NCI-H187 (cell line): ENCODE data around the gene SLC51B.
"Not testable (repeated sequence)": the region's sequence is repeated elsewhere in the genome, so short reads cannot be mapped to it uniquely, and the experiment has no call there.

Experiments
- DNase-seq, 2 experiments: peaks; one replicate each; lab custom pipeline; 2025; lab: John Stamatoyannopoulos, UW

Gene SLC51B

GRCh38 chr15:65044724-65045481, at the start of gene SLC51B:
SLC51B (plus strand) TSS chr15:65045387; CDS start chr15:65050005, 4,618 bp downstream.
- no peak for DNase-seq

GRCh38 chr15:64997066-64997465, 48.1 kb upstream of the SLC51B start:
- no peak for DNase-seq

GRCh38 chr15:64997745-64998375, 47.3 kb upstream of the SLC51B start:
- no peak for DNase-seq

- DNase-seq: no peak
Measured at GRCh38 chr15:65004993-65005392, 40.2 kb upstream of the SLC51B start.

GRCh38 chr15:65006876-65007275, 38.3 kb upstream of the SLC51B start:
- no peak for DNase-seq

- DNase-seq: no peak
Measured at GRCh38 chr15:65008983-65009382, 36.2 kb upstream of the SLC51B start.

GRCh38 chr15:65011198-65011597, 34.0 kb upstream of the SLC51B start:
- not testable (repeated sequence) for DNase-seq

GRCh38 chr15:65020419-65020818, 24.8 kb upstream of the SLC51B start:
- DNase-seq: no peak

- DNase-seq: no peak
Measured at GRCh38 chr15:65021488-65021887, 23.7 kb upstream of the SLC51B start.

GRCh38 chr15:65026756-65027155, 18.4 kb upstream of the SLC51B start:
- no peak for DNase-seq

- no peak for DNase-seq
Measured at GRCh38 chr15:65027593-65027992, 17.6 kb upstream of the SLC51B start.

- DNase-seq: no peak
Measured at GRCh38 chr15:65028338-65028737, 16.8 kb upstream of the SLC51B start.

- peak; percentile 33 to 34 for DNase-seq
Measured at GRCh38 chr15:65028921-65029735, 16.1 kb upstream of the SLC51B start, which contains the start of gene MTFMT. MTFMT (minus strand) TSS chr15:65029639; CDS start chr15:65029613, 26 bp downstream.

- DNase-seq: no peak
Measured at GRCh38 chr15:65029736-65030208, 15.4 kb upstream of the SLC51B start.

GRCh38 chr15:65032801-65033537, 12.2 kb upstream of the SLC51B start:
- DNase-seq: no peak

- no peak for DNase-seq
Measured at GRCh38 chr15:65033659-65034269, 11.4 kb upstream of the SLC51B start.

GRCh38 chr15:65034719-65035118, 10.5 kb upstream of the SLC51B start:
- DNase-seq: no peak

- DNase-seq: no peak
Measured at GRCh38 chr15:65037309-65037708, 7.9 kb upstream of the SLC51B start.

- no peak for DNase-seq
Measured at GRCh38 chr15:65038428-65038827, 6.8 kb upstream of the SLC51B start.

- DNase-seq: no peak
Measured at GRCh38 chr15:65038836-65039235, 6.4 kb upstream of the SLC51B start.

GRCh38 chr15:65040461-65040860, 4.7 kb upstream of the SLC51B start:
- no peak for DNase-seq
